ENCODE results near the gene BRI3BP.
A peak's percentile ranks its signal among the peaks of the same experiment; 100 is the strongest.
"Not testable (repeated sequence)": the region's sequence is repeated elsewhere in the genome, so short reads cannot be mapped to it uniquely, and the experiment has no call there.

BRI3BP gene

DNA sequence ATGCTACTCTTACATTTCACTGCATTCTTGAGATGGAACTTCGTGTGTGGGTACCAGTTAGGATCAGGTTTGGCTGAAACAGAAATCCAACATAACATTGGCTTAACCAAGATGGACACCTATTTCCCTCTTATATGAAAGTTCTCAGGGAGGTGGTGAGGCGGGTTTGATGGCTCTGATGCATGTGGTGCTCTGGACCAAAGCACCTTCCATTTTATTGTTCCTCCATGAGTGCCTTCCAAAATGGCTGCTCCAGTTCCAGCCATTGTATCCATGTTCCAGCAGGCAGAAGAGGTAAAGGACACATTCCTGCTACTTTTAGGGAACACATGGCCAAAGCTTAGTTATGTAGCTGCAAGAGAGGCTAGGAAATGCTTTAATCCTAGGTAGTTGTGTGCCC is 29.6 kb downstream of the BRI3BP start:
- no peak for DNase-seq (ENCODE audit: low read depth)

DNA sequence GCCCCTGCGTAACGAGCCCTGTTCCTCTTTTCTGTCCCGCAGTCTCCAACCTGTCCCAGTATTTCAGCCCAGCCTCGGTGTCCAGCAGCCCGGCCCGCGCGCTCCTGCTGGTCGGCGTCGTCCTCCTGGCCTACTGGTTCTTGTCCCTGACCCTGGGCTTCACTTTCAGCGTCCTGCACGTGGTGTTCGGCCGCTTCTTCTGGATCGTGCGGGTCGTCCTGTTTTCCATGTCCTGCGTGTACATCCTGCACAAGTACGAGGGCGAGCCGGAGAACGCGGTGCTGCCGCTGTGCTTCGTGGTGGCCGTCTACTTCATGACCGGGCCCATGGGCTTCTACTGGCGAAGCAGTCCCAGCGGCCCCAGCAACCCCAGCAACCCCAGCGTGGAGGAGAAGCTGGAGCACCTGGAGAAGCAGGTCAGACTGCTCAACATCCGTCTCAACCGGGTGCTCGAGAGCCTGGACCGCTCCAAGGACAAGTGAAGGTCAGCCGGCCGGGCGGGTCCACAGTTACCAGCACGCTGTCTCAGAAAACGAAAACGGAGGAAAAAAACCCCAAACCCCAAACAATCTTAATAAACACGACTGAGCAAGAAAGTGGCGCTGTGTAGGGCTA is 31.6 kb downstream of the BRI3BP start:
- no peak for DNase-seq (ENCODE audit: low read depth)

DNA sequence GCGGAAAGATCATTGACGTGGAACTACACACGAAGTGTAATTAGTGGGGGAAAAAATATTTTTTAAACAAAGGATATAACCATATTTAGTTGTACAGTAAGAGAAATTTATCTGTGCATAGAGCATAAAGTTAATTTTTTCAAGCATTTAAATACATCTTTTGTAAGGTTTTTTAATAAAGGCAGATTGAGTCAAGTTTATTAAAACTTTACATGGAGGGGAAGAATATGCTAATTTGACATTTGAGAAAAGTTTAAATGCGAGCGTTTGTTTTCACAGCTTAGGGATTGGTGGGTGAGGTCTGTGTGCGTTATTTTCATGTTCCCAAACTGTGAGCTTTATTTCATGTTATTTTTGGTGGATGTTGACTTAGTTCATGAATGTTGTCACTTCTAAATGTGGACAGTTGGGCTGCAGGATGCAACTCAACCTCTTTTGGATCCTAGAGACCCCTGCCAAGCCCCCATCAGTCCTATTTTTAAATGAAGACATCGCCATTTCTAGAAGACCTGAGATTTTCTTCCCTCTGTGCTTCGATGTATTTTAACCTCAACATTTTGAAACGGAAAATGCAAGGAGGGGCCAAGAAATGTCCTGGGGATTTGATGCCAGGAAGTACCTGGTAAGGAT is 32.3 kb downstream of the BRI3BP start:
- DNase-seq (ENCODE audit: low read depth): no peak

DNA sequence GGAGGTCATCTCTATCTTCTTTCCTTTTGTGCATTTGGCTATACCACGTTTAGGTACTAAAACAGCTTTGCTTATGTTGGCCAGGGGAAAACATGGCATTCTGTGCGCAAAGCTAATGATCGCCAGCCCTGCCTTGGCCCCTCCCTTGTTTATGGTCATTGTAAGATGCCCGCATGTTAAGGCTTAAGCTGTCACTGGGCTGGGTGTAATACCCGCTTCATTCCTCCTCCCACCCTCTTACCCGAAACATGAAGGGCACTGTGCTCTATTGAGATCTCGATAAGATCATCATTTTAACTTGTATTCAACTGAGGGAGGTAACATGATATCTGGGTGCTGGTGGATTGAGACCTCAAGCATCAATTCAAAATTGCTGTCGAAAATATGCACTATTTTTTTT is 34.7 kb downstream of the BRI3BP start:
- no peak for DNase-seq (ENCODE audit: low read depth)

DNA sequence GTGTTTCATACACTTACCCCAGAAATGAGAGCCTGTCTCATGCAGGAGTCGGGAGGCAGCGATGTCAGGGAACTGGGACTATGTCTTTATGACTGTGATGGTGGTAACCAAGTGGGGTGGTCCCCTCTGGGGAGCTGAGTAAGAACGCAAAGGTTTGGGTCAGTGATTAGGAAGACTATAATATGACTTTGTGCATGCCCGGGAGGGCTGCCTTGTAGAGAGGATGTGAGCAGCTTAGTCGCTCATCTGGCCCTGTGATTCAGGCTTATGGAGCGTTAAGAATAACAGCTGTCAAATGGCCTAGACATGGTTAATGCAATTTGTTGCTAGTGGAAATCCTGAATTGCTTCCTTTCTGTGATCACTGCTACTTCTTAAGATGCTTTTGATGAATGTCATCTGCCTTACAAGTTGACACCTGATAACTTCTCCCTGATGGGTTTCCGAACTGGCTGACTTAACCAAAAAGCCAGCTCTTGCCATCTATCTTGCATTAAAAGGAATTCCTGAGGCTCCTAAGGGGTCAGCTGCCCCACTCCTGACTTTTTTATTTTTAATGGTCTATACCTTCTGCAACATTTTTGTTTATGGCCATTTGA is 36.4 kb downstream of the BRI3BP start:
- no peak for DNase-seq (ENCODE audit: low read depth)

DNA sequence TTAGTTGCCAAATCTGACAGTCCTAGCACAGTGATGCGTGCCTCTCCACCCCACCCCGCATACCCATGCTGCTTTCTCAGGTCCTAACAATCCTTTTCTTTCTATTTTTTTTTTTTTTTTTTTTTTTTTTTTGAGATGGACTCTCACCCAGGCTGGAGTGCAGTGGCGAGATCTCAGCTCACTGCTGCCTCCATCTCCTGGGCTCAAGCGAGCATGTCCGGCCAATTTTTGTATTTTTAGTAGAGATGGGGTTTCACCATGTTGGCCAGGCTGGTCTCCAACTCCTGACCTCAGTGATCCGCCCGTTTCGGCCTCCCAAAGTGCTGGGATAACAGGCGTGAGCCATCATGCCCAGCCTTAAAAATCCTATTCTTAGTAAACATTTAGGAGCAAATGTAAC is 38.0 kb downstream of the BRI3BP start:
- not testable (repeated sequence) for DNase-seq (ENCODE audit: low read depth)

DNA sequence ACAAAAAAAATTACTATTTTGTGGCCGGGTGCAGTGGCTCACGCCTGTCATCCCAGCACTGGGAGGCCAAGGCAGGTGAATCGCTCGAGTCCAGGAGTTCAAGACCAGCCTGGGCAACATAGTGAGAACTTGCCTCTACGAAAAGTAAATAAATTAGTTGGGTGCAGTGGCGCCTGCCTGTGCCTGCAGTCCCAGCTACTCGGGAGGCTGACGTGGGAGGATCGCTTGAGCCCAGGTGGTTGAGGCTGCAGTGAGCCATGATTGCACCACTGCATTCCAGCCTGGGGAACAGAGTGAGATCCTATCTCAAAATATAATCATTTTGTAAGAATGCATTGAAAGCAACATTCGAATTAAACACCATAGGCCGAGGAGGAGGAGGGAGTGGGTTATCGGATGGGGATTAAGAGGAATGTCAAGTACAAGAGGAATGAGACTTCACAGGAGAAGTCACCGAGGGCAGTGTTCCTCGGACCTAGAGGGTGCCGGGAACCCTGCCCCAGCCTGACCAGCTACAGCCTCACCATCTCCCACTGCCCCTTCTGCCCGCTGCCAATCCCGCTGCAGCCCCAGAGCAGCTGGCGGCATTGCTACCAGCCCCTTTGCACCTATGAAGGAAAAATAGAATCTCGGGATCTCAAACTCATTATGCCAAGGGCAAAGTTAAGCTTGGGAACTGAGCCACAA is 39.2 kb downstream of the BRI3BP start:
- no peak for DNase-seq (ENCODE audit: low read depth)

DNA sequence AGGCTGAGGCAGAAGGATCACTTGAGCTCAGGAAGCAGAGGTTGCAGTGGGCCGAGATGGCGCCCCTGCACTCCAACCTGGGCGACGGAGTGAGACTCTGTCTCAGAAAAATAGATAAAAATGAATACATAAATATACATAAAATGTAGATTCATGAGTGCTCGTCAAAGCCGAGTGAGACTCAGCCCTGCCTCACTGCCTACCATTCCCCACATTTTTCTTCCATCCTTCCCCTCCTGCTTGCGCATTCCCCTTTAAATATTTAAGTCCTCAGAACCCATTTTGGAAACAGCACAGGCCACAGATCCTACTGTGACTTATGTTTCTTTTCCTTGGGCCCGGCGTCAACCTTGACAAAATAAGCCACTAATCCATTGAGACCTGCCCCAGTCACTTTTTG is 39.8 kb downstream of the BRI3BP start:
- no peak for DNase-seq (ENCODE audit: low read depth)

DNA sequence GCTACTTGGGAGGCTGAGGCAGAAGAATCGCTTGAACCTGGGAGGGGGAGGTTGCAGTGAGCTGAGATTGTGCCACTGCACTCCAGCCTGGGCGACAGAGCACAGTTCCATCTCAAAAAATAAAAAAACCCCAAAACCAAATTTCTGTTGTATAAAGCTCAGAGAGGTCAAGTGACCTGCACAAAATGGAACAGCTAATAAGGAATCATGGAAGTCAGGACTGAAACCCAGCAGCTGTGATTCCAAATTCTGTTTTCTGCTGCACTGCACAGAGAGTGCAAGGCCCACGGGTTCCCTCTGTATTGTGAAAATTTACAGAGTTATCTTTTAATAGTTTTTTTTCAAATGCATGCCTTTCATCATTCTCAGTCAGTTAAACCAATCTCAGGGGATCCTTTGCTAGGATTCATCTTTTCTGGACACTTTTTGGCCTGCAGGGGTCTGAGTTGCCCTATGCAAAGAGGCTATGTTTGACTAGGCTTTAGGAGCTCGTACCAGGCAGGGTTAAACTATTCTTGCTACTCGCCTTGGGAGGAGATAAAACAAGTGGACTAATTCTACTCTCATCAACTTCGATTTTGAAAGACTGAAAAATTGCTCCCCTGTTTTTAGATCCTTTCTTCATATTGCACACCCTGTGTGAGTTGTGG is 45.7 kb downstream of the BRI3BP start:
- DNase-seq (ENCODE audit: low read depth): no peak

DNA sequence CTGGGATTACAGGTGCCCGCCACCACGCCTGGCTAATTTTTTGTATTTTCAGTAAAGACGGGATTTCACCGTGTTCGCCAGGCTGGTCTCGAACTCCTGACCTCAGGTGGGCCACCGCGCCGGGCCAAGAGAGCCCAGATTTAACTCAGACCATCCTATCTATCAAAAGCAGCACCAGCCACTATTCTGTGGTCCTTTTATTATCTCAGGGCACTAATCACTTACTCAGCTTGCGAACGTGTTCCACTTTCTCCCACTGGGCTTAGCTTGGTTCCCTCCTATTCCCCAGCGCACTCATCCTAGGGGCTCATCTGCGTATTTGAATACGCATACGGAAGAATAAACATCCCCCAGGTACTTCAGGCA is 55.6 kb downstream of the BRI3BP start:
- DNase-seq (ENCODE audit: low read depth): no peak

DNA sequence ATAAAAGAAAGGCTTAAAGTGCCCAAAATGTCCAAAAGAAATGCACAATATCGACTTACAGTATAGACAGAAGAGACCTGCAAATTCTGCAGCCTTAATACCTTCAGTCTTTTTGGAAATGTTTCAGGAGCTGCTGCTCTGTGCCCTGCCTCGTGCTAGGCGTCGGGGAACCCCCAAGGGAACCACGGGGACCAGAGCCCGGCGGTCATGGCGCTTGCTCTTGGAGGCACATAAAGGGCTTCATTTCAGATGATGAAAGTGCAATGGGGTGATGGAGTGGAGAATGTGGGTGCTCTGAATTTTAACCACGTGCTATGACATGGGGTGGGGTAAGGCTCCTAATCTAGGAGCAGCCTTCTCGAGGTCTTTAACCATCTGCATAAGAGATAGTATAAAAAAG is 57.0 kb downstream of the BRI3BP start:
- DNase-seq (ENCODE audit: low read depth): no peak

DNA sequence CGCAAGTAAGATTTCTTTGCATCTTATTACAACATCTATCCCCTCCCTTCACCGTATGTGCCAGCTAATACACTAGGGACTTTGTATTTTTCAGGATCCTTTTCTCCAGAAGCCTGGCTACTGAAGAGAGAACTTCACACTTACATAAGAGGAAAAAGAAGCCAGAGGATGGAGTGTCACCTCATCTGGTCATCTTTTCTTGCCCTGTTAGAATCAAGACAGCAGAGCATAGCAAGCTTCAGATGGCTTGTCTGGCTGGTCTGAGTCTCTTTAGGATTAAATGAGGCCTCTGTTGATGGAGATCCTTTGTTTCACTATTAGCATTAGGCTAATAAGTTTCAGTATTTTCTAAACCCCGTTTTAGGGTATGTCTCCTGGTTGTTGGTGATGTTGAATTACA is 57.4 kb downstream of the BRI3BP start:
- no peak for DNase-seq (ENCODE audit: low read depth)

DNA sequence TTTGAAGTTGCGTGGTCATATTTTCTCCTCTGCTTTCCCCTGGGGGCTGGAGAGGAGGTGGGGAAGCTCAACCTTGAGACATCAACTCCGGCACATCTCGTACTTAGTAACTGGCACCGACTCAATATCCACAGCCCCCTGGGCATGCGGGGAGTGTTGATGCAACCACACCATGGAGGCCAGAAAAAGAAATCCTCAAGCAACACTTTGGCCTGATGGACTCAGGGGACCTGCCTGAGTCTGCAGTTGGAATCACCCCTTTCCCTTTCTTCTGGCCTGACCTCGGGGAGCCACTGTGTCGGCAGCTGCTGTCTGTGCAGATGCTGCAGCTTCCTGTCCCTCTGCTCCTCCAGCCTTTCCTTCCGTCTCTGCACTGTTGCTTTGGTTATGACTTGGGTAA is 60.4 kb downstream of the BRI3BP start:
- no peak for DNase-seq (ENCODE audit: low read depth)

DNA sequence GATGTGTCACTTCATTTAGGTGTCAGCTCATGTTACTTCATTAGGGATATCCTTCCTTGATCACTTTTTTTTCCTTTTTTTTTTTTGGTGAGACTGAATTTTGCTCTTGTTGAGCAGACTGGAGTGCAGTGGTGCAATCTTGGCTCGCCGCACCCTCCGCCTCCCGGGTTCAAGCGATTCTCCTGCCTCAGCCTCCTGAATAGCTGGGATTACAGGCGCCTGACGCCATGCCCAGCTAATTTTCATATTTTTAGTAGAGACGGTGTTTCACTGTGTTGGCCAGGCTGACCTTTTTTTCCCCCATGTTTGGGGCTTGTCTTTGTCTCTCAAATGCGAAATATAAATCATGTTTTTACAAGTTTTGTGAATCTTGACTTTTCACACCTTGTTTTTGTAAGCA is 62.1 kb downstream of the BRI3BP start:
- DNase-seq (ENCODE audit: low read depth): no peak

DNA sequence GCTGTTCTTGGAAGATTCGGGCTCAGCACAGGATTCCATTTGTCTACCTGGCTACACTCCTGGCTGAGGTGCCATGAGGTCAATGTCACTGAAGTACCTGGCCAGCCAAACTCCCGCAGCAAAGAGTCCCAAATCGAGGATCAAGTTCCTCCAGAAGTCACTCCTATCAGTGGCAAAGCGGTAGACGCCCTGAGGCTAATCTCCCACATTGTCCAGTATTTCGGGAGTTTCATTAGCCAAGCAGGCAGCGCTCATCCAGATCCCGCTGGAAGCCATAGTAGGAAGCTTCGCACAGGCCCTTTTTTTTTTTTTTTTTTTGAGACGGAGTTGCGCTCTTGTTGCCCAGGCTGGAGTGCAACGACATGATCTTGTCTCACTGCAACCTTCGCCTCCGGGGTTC is 62.9 kb downstream of the BRI3BP start:
- no peak for DNase-seq (ENCODE audit: low read depth)

DNA sequence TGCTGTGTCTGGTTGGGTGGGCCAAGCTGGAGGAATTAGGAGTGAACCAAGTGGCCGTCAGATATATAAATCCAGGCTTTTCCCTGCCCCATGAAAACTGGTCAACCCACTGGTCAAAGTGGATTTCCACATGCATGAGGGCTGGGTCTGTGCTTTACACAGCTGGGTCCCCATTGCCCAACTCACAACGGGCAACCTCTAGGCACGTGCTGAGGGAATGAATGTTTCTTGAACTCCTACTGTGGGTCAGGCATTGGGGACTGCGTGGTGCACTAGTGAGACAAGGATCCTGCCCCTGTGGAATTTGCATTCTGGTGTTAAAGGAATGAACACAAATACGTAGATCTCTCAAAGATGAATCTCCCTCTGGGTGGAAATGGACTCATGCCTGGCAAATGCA is 64.3 kb downstream of the BRI3BP start:
- no peak for DNase-seq (ENCODE audit: low read depth)

DNA sequence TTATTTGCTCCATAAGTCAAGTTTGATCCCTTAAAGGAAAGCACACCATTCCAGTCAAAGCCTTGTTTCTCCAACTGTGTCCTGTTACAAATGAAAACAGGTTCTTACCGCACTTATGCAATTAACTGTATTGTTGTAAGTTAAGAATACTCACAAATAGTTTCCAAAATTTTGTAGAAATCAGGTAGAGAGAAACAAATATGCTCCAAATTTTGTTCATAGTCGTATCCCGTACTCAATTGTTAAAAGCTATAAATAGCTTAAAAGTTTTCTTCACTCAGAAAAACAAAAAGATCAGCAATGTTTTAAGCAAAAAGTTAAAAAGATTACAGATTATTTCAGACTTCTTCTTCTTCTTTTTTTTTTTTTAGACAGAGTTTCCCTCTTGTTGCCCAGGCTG is 67.8 kb downstream of the BRI3BP start:
- DNase-seq (ENCODE audit: low read depth): no peak

DNA sequence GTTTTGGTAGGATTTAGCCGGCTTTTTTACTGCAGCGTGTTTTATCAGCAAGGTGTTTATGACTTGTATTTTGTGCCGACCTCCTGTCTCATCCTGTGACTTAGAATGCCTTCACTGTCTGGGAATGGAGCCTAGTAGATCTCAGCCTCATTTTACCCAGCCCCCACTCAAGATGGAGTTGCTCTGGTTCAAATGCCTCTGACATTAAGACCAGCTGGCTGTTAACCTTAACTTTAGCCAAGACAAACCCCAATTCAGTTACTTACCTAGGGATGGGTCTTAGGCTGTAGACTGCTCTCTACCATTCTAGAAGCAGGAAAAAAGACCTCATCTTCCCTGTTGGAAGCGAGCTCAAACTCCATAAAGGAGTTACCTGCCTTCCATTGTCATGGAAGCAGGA is 70.1 kb downstream of the BRI3BP start:
- not testable (repeated sequence) for DNase-seq (ENCODE audit: low read depth)

DNA sequence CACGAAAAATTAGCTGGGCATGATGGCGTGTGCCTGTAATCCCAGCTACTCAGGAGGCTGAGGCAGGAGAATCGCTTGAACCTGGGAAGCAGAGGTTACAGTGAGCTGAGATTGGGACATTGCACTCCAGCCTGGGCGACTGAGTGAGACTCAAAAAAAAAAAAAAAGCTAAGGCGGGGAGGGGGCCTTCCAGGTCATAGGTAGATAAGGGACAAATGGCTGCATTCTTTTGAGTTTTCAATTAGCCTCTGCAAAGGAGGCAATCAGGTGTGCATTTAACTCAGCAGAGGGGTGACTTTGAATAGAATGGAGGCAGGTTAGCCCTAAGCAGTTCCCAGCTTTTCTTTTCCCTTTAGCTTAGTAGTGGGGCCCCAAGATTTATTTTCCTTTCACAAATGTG is 71.0 kb downstream of the BRI3BP start:
- DNase-seq (ENCODE audit: low read depth): no peak

DNA sequence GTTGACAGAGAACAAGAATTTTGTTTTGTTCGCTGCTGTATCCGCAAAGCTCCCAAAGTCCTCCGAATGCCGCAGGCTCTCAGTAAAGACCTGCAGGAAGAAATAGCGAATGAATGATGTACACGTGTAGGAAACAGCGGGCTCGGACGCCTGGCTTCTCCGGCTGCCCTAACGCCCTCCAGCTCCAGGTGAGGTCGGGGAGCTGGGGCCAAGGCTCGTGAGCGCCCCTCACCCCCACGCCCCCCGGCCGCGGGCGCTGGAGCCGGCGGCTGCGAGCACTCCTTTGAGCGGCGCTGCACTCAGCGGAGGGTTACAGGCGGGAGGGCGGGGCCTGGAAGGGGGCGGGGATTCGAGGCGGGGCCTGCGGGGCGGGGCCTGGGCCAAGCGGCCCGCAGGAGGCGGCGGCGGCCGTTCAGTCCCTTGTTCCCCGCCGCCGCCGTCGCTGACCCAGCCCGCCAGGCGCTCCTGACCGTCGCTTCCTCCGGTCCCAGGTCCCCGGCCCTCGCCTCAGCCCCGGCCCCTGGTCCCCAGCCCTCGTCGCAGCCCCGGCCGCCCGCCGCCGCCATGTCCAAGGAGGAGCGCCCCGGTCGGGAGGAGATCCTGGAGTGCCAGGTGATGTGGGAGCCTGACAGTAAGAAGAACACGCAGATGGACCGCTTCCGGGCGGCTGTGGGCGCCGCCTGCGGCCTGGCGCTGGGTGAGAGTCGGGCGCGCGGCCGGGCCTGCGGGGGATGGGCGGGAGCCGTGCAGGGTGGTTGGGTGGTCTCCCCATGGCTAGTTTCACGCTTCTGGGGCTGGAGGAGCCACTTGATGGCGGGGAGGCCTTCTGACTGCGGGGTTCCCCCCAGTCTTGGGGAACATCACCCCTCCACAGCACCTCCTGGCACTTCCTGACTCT is 71.8 kb downstream of the BRI3BP start, which contains the start of gene AACS:
TSS of gene AACS (plus strand) at position 415 of the 898 bp plus-strand sequence. CDS start at position 565, 150 bp downstream.
- DNase-seq (ENCODE audit: low read depth): peak; percentile 70

DNA sequence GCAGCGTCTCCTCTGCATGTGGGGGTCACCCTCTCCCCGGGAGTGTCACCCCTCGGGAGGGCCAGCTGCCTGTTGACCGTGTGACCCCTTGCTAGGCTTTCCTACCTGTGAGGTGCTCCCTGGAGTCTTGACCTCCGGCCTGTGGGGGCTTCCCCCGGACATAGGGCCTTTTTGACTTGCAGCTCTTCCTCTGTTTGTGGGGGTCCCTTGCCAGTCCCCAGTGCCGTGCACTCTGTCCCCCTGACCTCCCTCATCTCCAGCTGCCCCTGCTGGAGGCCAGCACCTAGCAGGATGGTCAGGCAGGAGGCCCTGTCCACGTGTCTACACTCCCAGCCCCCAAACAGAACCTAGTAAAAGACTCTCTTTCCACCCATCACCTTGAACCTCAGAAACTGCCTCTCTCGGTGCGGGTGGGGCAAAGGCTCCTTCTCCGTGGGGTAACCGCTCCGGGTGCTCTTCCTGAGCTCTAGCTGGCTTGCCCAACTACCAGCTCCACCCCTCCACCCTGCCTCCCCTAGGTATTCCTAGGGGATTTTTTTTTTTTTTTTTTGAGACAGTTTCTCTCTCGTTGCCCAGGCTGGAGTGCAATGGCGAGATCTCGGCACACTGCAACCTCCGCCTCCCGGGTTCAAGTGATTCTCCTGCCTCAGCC is 72.6 kb downstream of the BRI3BP start:
- DNase-seq (ENCODE audit: low read depth): no peak

Measured in T follicular helper cell (primary cell).